Large intestine (tissue), 3 donors: Measurements from ENCODE around the gene ANKRD33B. TPM values are rescaled to one million over a fixed set of nuclear protein-coding genes. Genes with fewer than 3 reads are reported as not detected.

Experiments used
- DNase-seq, 2 donors: peaks; one replicate each; pipeline versions ENCODE4 v3.0.0 to v3.0.0-alpha.2; 2013
- H3K27ac ChIP-seq: one replicate; pipeline ENCODE4 v1.5.1; 2013; ENCODE audit warnings: low read length
- H3K27me3 ChIP-seq: 2 replicates; pipeline ENCODE4 v1.6.1; 2013; ENCODE audit warnings: low read length; ENCODE audit not compliant: control insufficient read depth, insufficient read depth
- H3K36me3 ChIP-seq: 2 replicates; pipeline ENCODE4 v1.6.1; 2013; ENCODE audit warnings: low read length; ENCODE audit not compliant: control insufficient read depth, insufficient read depth
- H3K4me1 ChIP-seq: one replicate; pipeline ENCODE4 v1.6.1; 2013; ENCODE audit warnings: low read length; ENCODE audit not compliant: control insufficient read depth, insufficient read depth
- H3K4me3 ChIP-seq: one replicate; pipeline ENCODE4 v1.5.1; 2013; ENCODE audit warnings: low read length
- H3K9me3 ChIP-seq: one replicate; pipeline ENCODE4 v1.6.1; 2013; ENCODE audit warnings: mild to moderate bottlenecking, low read depth, low read length, moderate library complexity; ENCODE audit not compliant: control insufficient read depth
- WGBS: methylation state at CpG from one replicate; pipeline ENCODE4 v1.1.5; 2013; ENCODE audit warnings: low lambda C conversion rate; ENCODE audit not compliant: insufficient coverage; 5-methylcytosine and 5-hydroxymethylcytosine counted together
- polyA plus RNA-seq: library from polyadenylated mRNA; unstranded; fragments of 120-200 nt; gene quantifications from one replicate; pipeline ENCODE4 v1.2.1, GENCODE V29; 2013

ANKRD33B gene
- polyA plus RNA-seq, 1 donor: 0.88 TPM

- DNase-seq: no peak
- Histone ChIP-seq H3K27ac (no peak overlapping the region), H3K4me3 (no peak overlapping the region), H3K4me1 (no peaks in the 10 kb centered on the region), H3K36me3 (no peaks in the 10 kb centered on the region), H3K9me3 (no peaks in the 10 kb centered on the region), H3K27me3 (no peaks in the 10 kb centered on the region)
- WGBS: no CpG with 5 or more reads among the region's 1 CpG
Observed at GRCh38 chr5:10621832-10622231, 58.0 kb downstream of the ANKRD33B start.

DNA sequence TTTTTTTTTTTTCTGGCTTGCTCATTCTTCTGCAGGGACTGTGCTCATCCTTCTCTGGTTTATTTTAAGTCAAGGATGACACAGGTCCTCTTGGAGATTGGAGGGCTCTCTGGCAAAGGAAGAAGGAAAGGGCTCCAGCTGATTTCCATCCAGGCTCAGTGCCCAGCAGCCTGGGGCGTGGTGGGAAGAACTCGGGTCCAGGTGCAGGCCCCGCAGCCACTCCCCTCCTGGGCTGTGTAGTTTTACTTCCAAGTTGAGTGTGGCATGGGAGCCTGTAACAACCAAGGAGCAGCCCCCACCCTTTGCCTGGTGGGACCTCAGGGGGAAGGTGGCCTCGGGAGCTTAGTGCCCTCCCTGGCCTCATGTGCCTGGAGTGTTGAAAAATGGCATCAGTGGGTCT, 58.9 kb downstream of the ANKRD33B start:
- Histone ChIP-seq H3K36me3 (no peaks in the 10 kb centered on the region), H3K27ac (no peak overlapping the region), H3K9me3 (no peaks in the 10 kb centered on the region), H3K4me1 (peaks cover 8% of the 10 kb centered on the region), H3K27me3 (peaks cover 5% of the 10 kb centered on the region), H3K4me3 (no peak overlapping the region)
- no CpG with 5 or more reads among the region's 4 CpGs for WGBS
- no peak for DNase-seq

DNA sequence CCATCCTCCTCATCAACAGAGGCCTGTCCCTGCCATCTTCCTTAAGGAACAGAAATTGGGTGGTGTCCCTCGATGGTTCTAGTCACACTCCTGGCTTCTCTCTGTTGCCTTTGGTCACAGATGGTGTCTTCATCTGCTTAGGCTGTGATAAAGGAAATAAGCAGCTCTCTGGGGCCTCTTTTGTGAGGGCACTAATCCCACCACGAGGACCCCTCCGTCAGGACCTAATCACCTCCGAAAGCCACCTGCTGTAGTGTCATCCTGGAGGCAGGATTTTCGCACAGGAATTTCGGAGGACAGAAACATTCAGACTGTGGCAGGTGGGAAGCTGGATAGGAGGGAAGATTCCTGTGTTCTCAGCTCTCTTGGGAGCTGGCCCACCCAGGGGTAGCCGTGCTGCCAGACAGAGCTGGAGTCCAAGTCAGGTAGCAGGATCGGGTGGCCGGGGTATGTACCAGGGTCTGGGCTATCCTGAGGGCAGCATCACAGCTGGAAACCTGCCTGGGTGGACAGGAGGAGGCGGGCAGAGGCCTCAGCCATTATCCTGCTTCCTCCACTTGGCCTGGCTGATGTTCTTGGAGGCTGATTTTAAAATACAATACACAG, 59.5 kb downstream of the ANKRD33B start:
- Histone ChIP-seq H3K27me3 (peaks cover 5% of the 10 kb centered on the region), H3K9me3 (no peaks in the 10 kb centered on the region), H3K4me3 (no peak overlapping the region), H3K27ac (no peak overlapping the region), H3K36me3 (no peaks in the 10 kb centered on the region), H3K4me1 (peaks cover 8% of the 10 kb centered on the region)
- no peak for DNase-seq
- no CpG with 5 or more reads among the region's 10 CpGs for WGBS

DNA sequence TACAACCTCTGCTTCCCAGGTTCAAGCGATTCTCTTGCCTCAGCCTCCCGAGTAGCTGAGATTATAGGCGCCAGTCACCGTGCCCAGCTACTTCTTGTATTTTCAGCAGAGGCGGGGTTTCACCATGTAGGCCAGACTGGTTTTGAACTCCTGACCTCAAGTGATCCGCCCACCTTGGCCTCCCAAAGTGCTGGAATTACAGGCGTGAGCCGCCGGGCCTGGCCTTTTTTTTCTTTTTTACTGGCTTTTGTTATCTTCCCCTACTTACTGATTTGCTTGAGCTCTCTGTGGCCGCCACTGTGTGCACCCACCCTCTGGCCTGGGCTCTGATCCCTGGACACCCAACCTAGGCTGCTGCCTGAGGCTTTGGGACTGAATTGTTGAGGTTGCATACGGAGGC, 60.3 kb downstream of the ANKRD33B start:
- Histone ChIP-seq H3K27me3 (peaks cover 5% of the 10 kb centered on the region), H3K36me3 (no peaks in the 10 kb centered on the region), H3K27ac (no peak overlapping the region), H3K4me1 (peaks cover 8% of the 10 kb centered on the region), H3K9me3 (no peaks in the 10 kb centered on the region), H3K4me3 (no peak overlapping the region)
- no CpG with 5 or more reads among the region's 11 CpGs for WGBS
- no peak for DNase-seq

DNA sequence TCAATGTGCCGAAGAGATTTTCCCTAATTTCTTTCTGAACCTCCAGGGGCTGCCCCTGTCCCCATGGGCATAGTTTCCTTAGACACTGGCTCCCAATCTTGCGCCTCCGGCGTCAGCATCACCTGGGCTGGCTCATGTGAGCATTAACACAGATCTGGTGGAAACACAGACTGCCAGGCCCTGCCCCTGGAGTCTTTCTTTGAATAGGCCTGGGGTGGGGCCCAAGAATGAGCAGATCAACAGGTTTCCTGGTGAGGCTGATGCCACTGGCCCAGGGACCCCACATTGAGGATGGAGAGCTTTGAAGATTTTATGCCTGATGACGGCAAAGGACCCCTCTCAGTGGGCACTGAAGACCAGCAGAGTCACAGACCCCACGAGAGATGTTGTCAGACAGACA, 60.8 kb downstream of the ANKRD33B start:
- no peaks in the 10 kb centered on the region for H3K36me3 ChIP-seq
- no peak for DNase-seq
- H3K27me3 ChIP-seq: peaks cover 6% of the 10 kb centered on the region
- H3K4me1 ChIP-seq: peaks cover 8% of the 10 kb centered on the region
- H3K27ac ChIP-seq: no peak overlapping the region
- 100% methylated on average over 1 of the region's 6 CpGs for WGBS
- no peak overlapping the region for H3K4me3 ChIP-seq
- H3K9me3 ChIP-seq: no peaks in the 10 kb centered on the region

- no CpG with 5 or more reads among the region's 15 CpGs for WGBS
- DNase-seq: no peak
- Histone ChIP-seq H3K4me1 (peaks cover 8% of the 10 kb centered on the region), H3K4me3 (no peak overlapping the region), H3K36me3 (no peaks in the 10 kb centered on the region), H3K27ac (no peak overlapping the region), H3K9me3 (no peaks in the 10 kb centered on the region), H3K27me3 (peaks cover 6% of the 10 kb centered on the region)
Observed at GRCh38 chr5:10625700-10626472, 62.0 kb downstream of the ANKRD33B start.

DNA sequence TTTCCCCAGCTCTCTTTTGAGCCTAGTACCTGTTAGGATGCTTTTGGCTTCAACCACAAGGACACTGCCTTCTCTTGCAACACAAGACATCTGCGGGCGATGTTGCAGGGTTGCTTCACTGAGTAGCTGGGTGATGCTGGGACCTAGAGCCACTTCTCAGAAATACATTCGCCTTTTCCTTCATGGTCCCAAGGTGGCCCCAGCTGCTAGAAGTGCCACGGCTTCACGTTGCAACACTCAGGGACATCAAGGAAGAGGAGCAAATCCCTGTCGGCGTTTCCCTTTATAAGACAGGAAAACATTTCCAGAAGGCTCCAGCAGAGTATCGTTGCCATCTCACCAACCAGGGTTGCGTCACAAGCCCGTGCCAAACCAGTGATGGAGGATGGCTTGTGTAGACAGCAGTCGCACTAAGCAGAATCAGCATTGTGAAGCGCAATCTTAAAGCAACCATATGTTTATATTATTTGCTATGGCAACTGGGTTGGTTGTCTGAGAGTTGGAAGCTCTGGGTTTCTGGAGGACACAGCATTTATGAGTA, 62.7 kb downstream of the ANKRD33B start:
- no peak overlapping the region for H3K27ac ChIP-seq
- no peak overlapping the region for H3K4me3 ChIP-seq
- peaks cover 8% of the 10 kb centered on the region for H3K4me1 ChIP-seq
- H3K36me3 ChIP-seq: no peaks in the 10 kb centered on the region
- DNase-seq: no peak
- WGBS: no CpG with 5 or more reads among the region's 12 CpGs
- H3K27me3 ChIP-seq: peaks cover 6% of the 10 kb centered on the region
- no peaks in the 10 kb centered on the region for H3K9me3 ChIP-seq

GRCh38 chr5:10627160-10627701, 63.4 kb downstream of the ANKRD33B start:
- 0% methylated on average over 2 of the region's 12 CpGs for WGBS
- no peak for DNase-seq
- Histone ChIP-seq H3K4me1 (peaks cover 8% of the 10 kb centered on the region), H3K36me3 (no peaks in the 10 kb centered on the region), H3K27me3 (peaks cover 6% of the 10 kb centered on the region), H3K9me3 (no peaks in the 10 kb centered on the region), H3K4me3 (no peak overlapping the region), H3K27ac (no peak overlapping the region)

DNA sequence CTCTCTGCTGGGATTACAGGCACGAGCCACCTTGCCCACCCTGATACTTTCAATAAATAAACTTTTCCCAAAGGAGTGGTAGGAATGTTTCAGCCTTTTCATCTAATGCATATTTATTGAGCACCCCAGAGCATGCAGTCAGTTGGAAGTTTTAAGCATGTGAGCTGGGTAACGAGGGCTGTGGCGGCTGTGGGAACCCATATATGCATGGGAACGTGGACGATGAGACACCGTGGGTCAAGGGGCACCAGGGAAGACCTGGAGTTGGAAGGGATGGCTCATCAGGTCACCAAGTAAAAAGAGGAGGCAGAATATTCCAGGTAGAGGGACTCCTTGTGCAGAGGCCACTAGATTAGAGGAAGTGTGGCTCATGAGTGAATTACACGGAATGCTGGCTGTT, 64.7 kb downstream of the ANKRD33B start:
- Histone ChIP-seq H3K36me3 (no peaks in the 10 kb centered on the region), H3K27ac (no peak overlapping the region), H3K27me3 (peaks cover 9% of the 10 kb centered on the region), H3K4me1 (peaks cover 8% of the 10 kb centered on the region), H3K9me3 (no peaks in the 10 kb centered on the region), H3K4me3 (no peak overlapping the region)
- WGBS: 100% methylated on average over 1 of the region's 7 CpGs
- DNase-seq: no peak

DNA sequence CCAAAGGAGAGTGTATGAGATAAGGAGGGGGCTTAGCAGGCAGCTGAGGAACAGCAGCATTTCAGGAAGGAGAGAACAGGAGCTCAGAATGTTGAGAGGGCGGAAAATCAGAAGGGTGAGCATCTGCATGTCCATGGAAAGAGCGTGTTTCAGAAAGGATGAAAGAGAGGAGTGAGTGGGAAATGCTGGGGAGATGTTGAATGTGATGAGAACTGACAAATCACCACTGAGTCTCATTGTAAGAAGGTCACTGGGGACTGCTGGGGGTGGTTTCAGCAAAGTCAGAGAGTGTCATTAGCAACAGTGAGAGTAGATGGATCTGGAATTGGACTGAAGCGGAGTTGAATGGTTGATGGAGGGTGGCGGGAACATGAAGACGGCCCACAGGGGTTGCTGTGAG, 65.8 kb downstream of the ANKRD33B start:
- 90% methylated on average over 2 of the region's 5 CpGs for WGBS

More for the DNA sequence above, 65.8 kb downstream of the ANKRD33B start:
- Histone ChIP-seq H3K4me3 (no peak overlapping the region), H3K4me1 (peaks cover 8% of the 10 kb centered on the region), H3K9me3 (no peaks in the 10 kb centered on the region), H3K27ac (no peak overlapping the region), H3K36me3 (no peaks in the 10 kb centered on the region), H3K27me3 (peaks cover 10% of the 10 kb centered on the region)
- no peak for DNase-seq
